ENCODE data around the gene LILRB3. TPM values are rescaled to one million over a fixed set of nuclear protein-coding genes. Genes with fewer than 3 reads are reported as not detected.
"Not testable (repeated sequence)": the region's sequence is repeated elsewhere in the genome, so short reads cannot be mapped to it uniquely, and the experiment has no call there.

LILRB3 gene
- total RNA-seq, 2 donors from 2014 or later: 0.33 to 2.1 TPM

GRCh38 chr19:54172471-54173358 lies 50.1 kb downstream of the LILRB3 start, which contains the start of gene TMC4:
Gene TMC4 (minus strand): TSS chr19:54173160. CDS start chr19:54173117, 43 bp downstream.
- ATAC-seq: peak; percentile 98
- intact Hi-C loops (cut with DNase I): no loop called here
- no peaks in the 10 kb centered on the region for H3K9me3 ChIP-seq
- peaks cover 15% of the 10 kb centered on the region for H3K4me1 ChIP-seq
- no peaks in the 10 kb centered on the region for H3K36me3 ChIP-seq (replicated peaks in 1 of 2; ENCODE audit: insufficient read depth in 1 of 2, low read depth in 2 of 2)
- DNase-seq: peak; percentile 90 to 94 (median 94)
- TF ChIP-seq CTCF (IDR thresholded peaks at IDR 0.05) (peak; percentile 31 to 96 (median 95)), POLR2A (IDR thresholded peaks at IDR 0.05) (peak; percentile 41 to 81 (median 81))
- 0 to 4% methylated on average over 6 to 12 of the region's 13 CpGs for WGBS, 2 donors
- peak within 1 kb of the TSS; percentile 20 to 36 for H3K4me3 ChIP-seq
- H3K27ac ChIP-seq: peak within 1 kb of the TSS; percentile 77 to 94 (median 86)
- no peaks in the 10 kb centered on the region for H3K27me3 ChIP-seq

GRCh38 chr19:54171736-54172431 lies 50.9 kb downstream of the LILRB3 start:
- H3K36me3 ChIP-seq (replicated peaks in 1 of 2; ENCODE audit: insufficient read depth in 1 of 2, low read depth in 2 of 2); H3K4me3 ChIP-seq; ATAC-seq; DNase-seq; intact Hi-C loops (cut with DNase I); H3K27me3 ChIP-seq; H3K9me3 ChIP-seq: not testable (repeated sequence)
- 59 to 64% methylated on average over 15 to 16 of the region's 23 CpGs for WGBS, 2 donors
- Histone ChIP-seq H3K27ac (peak overlapping the region in 3 of 4 donors; percentile 84 to 94 (median 89)), H3K4me1 (peaks cover 15% of the 10 kb centered on the region)

GRCh38 chr19:54169149-54169740 lies 53.6 kb downstream of the LILRB3 start:
- DNase-seq (no peak), ATAC-seq (no peak)
- no peak overlapping the region for H3K4me3 ChIP-seq
- no peaks in the 10 kb centered on the region for H3K9me3 ChIP-seq
- no peaks in the 10 kb centered on the region for H3K27me3 ChIP-seq
- H3K27ac ChIP-seq: no peak overlapping the region
- TF ChIP-seq POLR2A (IDR thresholded peaks at IDR 0.05) (no peak), CTCF (IDR thresholded peaks at IDR 0.05) (no peak)
- H3K36me3 ChIP-seq (replicated peaks in 1 of 2; ENCODE audit: insufficient read depth in 1 of 2, low read depth in 2 of 2): no peaks in the 10 kb centered on the region
- intact Hi-C loops (cut with DNase I): loop anchor here (5.0 kb wide), 1 partner anchor 63 kb away; no protein-coding TSS in a partner anchor
- peaks cover 21% of the 10 kb centered on the region for H3K4me1 ChIP-seq
- WGBS, 2 donors: 82 to 89% methylated on average over 13 to 18 of the region's 21 CpGs

- DNase-seq (peak; percentile 90 to 95 (median 93)), ATAC-seq (peak; percentile 67)
- Histone ChIP-seq H3K9me3 (no peaks in the 10 kb centered on the region), H3K27me3 (no peaks in the 10 kb centered on the region), H3K27ac (no peak overlapping the region), H3K4me3 (no peak overlapping the region), H3K4me1 (peaks cover 16% of the 10 kb centered on the region), H3K36me3 (replicated peaks in 1 of 2; ENCODE audit: insufficient read depth in 1 of 2, low read depth in 2 of 2) (no peaks in the 10 kb centered on the region)
- peak; percentile 67 to 94 (median 86) for TF ChIP-seq CTCF (IDR thresholded peaks at IDR 0.05)
- no peak for TF ChIP-seq POLR2A (IDR thresholded peaks at IDR 0.05)
- intact Hi-C loops (cut with DNase I): loop anchor here (5.0 kb wide), 1 partner anchor 64 kb away; no protein-coding TSS in a partner anchor
- WGBS, 2 donors: 26 to 47% methylated on average over 14 to 25 of the region's 25 CpGs
Measured at GRCh38 chr19:54168174-54168917, 54.5 kb downstream of the LILRB3 start.

Small RNA genes within 50 kb of the gene (small RNA-seq; reads per million reads assigned to genes)
- not detected for gene RNU6-1307P

Other genes starting within 250 kb of the LILRB3 start
- gene CACNG6, start 231.4 kb downstream of the LILRB3 start, total RNA-seq: not detected
- not detected for gene VSTM1, start 159.1 kb downstream of the LILRB3 start, total RNA-seq
- not detected for gene TARM1, start 141.6 kb downstream of the LILRB3 start, total RNA-seq
- 1 to 10 TPM in 1 of 2 donors, not detected in 1; 2.3 TPM for gene OSCAR, start 122.2 kb downstream of the LILRB3 start, total RNA-seq
- 1 to 10 TPM; 4.7 to 5.3 TPM for gene NDUFA3, start 120.2 kb downstream of the LILRB3 start, total RNA-seq
- gene TFPT, start 107.3 kb downstream of the LILRB3 start, total RNA-seq: 10 to 100 TPM in 1 of 2 donors, 1 to 10 TPM in 1; 6.5 to 11.9 TPM
- gene PRPF31, start 107.3 kb downstream of the LILRB3 start, total RNA-seq: 10 to 100 TPM; 17.8 to 24.1 TPM
- 10 to 100 TPM; 22.4 to 51.4 TPM for gene CNOT3, start 85.2 kb downstream of the LILRB3 start, total RNA-seq
- 1 to 10 TPM; 4.0 to 9.6 TPM for gene LENG1, start 63.3 kb downstream of the LILRB3 start, total RNA-seq
- 100 to 1,000 TPM in 1 of 2 donors, 10 to 100 TPM in 1; 57.3 to 126 TPM for gene TMC4, start 49.8 kb downstream of the LILRB3 start, total RNA-seq
- gene MBOAT7, start 33.4 kb downstream of the LILRB3 start, total RNA-seq: 10 to 100 TPM; 40.5 to 98.9 TPM
- 10 to 100 TPM; 33.9 to 56.6 TPM for gene TSEN34, start 31.7 kb downstream of the LILRB3 start, total RNA-seq
- gene RPS9, start 22.1 kb downstream of the LILRB3 start, total RNA-seq: 1,000 to 10,000 TPM; 1,319 to 1,729 TPM
- gene LILRA6, start 19.8 kb upstream of the LILRB3 start, total RNA-seq: not detected
- gene LILRB5, start 34.3 kb upstream of the LILRB3 start, total RNA-seq: 1 to 10 TPM; 3.1 to 6.6 TPM
- gene LILRB2, start 58.1 kb upstream of the LILRB3 start, total RNA-seq: 1 to 10 TPM in 1 of 2 donors, under 1 TPM in 1; 0.78 to 1.3 TPM
- gene LILRA5, start 90.2 kb upstream of the LILRB3 start, total RNA-seq: under 1 TPM in 1 of 2 donors, not detected in 1; 0.78 TPM
- gene LILRA4, start 116.2 kb upstream of the LILRB3 start, total RNA-seq: not detected
- gene LAIR1, start 141.9 kb upstream of the LILRB3 start, total RNA-seq: 10 to 100 TPM in 1 of 2 donors, 1 to 10 TPM in 1; 2.9 to 35.6 TPM
- 10 to 100 TPM; 20.5 to 88.7 TPM for gene TTYH1, start 192.5 kb upstream of the LILRB3 start, total RNA-seq
- gene LENG8, start 226.2 kb upstream of the LILRB3 start, total RNA-seq: 100 to 1,000 TPM; 182 to 290 TPM
- gene LENG9, start 240.8 kb upstream of the LILRB3 start, total RNA-seq: 10 to 100 TPM; 21.8 to 25.7 TPM

Data from body of pancreas (tissue), 4 donors.